Right lung (tissue), 10 donors: ENCODE measurements around the gene HOXB7. TPM values are rescaled to one million over a fixed set of nuclear protein-coding genes. Genes with fewer than 3 reads are reported as not detected.

Source experiments
- DNase-seq, 2 donors: peaks; one replicate each; pipeline ENCODE4 v3.0.0-alpha.2; 2013
- long read RNA-seq, 8 donors: transcript quantifications; one replicate each; lab custom pipeline, GENCODE V29; 2026
- polyA plus RNA-seq, 5 donors: library from polyadenylated mRNA; unstranded; fragments of 120-200 nt; gene quantifications; one replicate each; pipeline versions ENCODE4 v1.2.1 to v1.2.3, GENCODE V29; 2013; ENCODE audit warnings: inconsistent platforms in 1 of 5, low replicate concordance in 1 of 5; ENCODE audit not compliant: insufficient read length in 5 of 5, insufficient read depth in 1 of 5

Gene HOXB7
- polyA plus RNA-seq: 1 to 10 TPM; 6.2 to 8.7 (median 7.4) TPM
- long read RNA-seq, donor 1, transcript HOXB7-201 (2 exons, 1,371 nt): major isoform, 6 of 6 reads
- long read RNA-seq, donor 1, partial matches to known transcripts: 0 of 6 reads
- long read RNA-seq, donor 1, other reads (novel, unspliced or antisense): 0 of 6 reads
- long read RNA-seq, donor 2, transcript HOXB7-201 (2 exons, 1,371 nt): major isoform, 7 of 7 reads
- long read RNA-seq, donor 2, partial matches to known transcripts: 0 of 7 reads
- long read RNA-seq, donor 2, other reads (novel, unspliced or antisense): 0 of 7 reads
- long read RNA-seq, donor 3, transcript HOXB7-201 (2 exons, 1,371 nt): major isoform, 8 of 8 reads
- long read RNA-seq, donor 3, partial matches to known transcripts: 0 of 8 reads
- long read RNA-seq, donor 3, other reads (novel, unspliced or antisense): 0 of 8 reads
- long read RNA-seq, donor 4, partial matches to known transcripts: 0 of 1 reads
- long read RNA-seq, donor 4, other reads (novel, unspliced or antisense): 0 of 1 reads
- long read RNA-seq, donor 5, transcript HOXB7-201 (2 exons, 1,371 nt): major isoform, 11 of 11 reads
- long read RNA-seq, donor 5, partial matches to known transcripts: 0 of 11 reads
- long read RNA-seq, donor 5, other reads (novel, unspliced or antisense): 0 of 11 reads
- long read RNA-seq, donor 6, transcript HOXB7-201 (2 exons, 1,371 nt): major isoform, 10 of 10 reads
- long read RNA-seq, donor 6, partial matches to known transcripts: 0 of 10 reads
- long read RNA-seq, donor 6, other reads (novel, unspliced or antisense): 0 of 10 reads
- long read RNA-seq, donor 7, partial matches to known transcripts: 0 of 4 reads
- long read RNA-seq, donor 7, other reads (novel, unspliced or antisense): 0 of 4 reads
- long read RNA-seq, donor 8, partial matches to known transcripts: 0 of 1 reads
- long read RNA-seq, donor 8, other reads (novel, unspliced or antisense): 0 of 1 reads

- DNase-seq: no peak
Observed at GRCh38 chr17:48610282-48611211, at the start of gene HOXB7. Gene HOXB7, minus strand, starts transcription at chr17:48611017. Its CDS starts 99 bp downstream, at chr17:48610918.

GRCh38 chr17:48655913-48656312 lies 45.1 kb upstream of the HOXB7 start:
- DNase-seq: no peak

GRCh38 chr17:48649741-48650140 lies 38.9 kb upstream of the HOXB7 start:
- DNase-seq: no peak

- DNase-seq: no peak
Observed at GRCh38 chr17:48647963-48648245, 37.1 kb upstream of the HOXB7 start.

- no peak for DNase-seq
Observed at GRCh38 chr17:48647103-48647962, 36.5 kb upstream of the HOXB7 start.

- DNase-seq: no peak
Observed at GRCh38 chr17:48646183-48647102, 35.6 kb upstream of the HOXB7 start.

- no peak for DNase-seq
Observed at GRCh38 chr17:48645639-48646182, 34.9 kb upstream of the HOXB7 start.

- no peak for DNase-seq
Observed at GRCh38 chr17:48644910-48645557, 34.2 kb upstream of the HOXB7 start.

- no peak for DNase-seq
Observed at GRCh38 chr17:48644159-48644558, 33.3 kb upstream of the HOXB7 start.

- no peak for DNase-seq
Observed at GRCh38 chr17:48643697-48644012, 32.8 kb upstream of the HOXB7 start.

- no peak for DNase-seq
Observed at GRCh38 chr17:48642843-48643696, 32.3 kb upstream of the HOXB7 start.

GRCh38 chr17:48642059-48642842 lies 31.4 kb upstream of the HOXB7 start:
- DNase-seq: no peak

GRCh38 chr17:48641541-48642058 lies 30.8 kb upstream of the HOXB7 start:
- no peak for DNase-seq

- DNase-seq: no peak
Observed at GRCh38 chr17:48640858-48641180, 30.0 kb upstream of the HOXB7 start.

GRCh38 chr17:48639982-48640857 lies 29.4 kb upstream of the HOXB7 start:
- no peak for DNase-seq

GRCh38 chr17:48639136-48639535 lies 28.3 kb upstream of the HOXB7 start:
- DNase-seq: no peak
